HepG2 (cell line): Measurements from ENCODE around the gene MYO5B.

Experiments
- BCL6 ChIP-seq: IDR thresholded peaks from 2 replicates; pipeline ENCODE4 v1.6.1; 2016; ENCODE audit warnings: missing genetic modification reagents, missing compliant biosample characterization
- CTCF ChIP-seq: sonication (generic); formaldehyde crosslinking; IDR thresholded peaks from 2 replicates; pipeline ENCODE4 v1.5.0; 2020; ENCODE audit warnings: mild to moderate bottlenecking, missing genetic modification reagents, moderate library complexity
- EZH2 ChIP-seq: conservative IDR thresholded peaks from 2 replicates; pipeline ENCODE4 v1.6.1; 2012; ENCODE audit warnings: mild to moderate bottlenecking, low read depth, low read length, moderate library complexity
- FOXK1 ChIP-seq: sonication (generic); formaldehyde crosslinking; IDR thresholded peaks from 2 replicates; pipeline ENCODE4 v1.4.0; 2020; ENCODE audit warnings: low read depth, missing genetic modification reagents, borderline replicate concordance
- SP1 ChIP-seq, 2 experiments: fragments of 450-650 bp in 1 of 2; sonication (generic) in 1 of 2; formaldehyde crosslinking in 1 of 2; IDR thresholded peaks; 2 replicates each; pipeline versions ENCODE4 v1.4.0 to v1.6.1; 2016 to 2020; ENCODE audit warnings: missing genetic modification reagents in 1 of 2
- ZBTB49 ChIP-seq: sonication (generic); formaldehyde crosslinking; IDR thresholded peaks from 2 replicates; pipeline ENCODE4 v1.4.0; 2020; ENCODE audit warnings: missing genetic modification reagents, borderline replicate concordance
- ZNF121 ChIP-seq: sonication (generic); formaldehyde crosslinking; IDR thresholded peaks from 2 replicates; pipeline ENCODE4 v1.5.0; 2020; ENCODE audit warnings: mild to moderate bottlenecking, missing genetic modification reagents

GRCh38 chr18:50158866-50159653 lies 35.9 kb downstream of the MYO5B start:
- TF ChIP-seq BCL6 (CRISPR knock-in tag), result no peak
- no peak for TF ChIP-seq EZH2
- no peak for TF ChIP-seq ZNF121 (CRISPR knock-in tag)
- TF ChIP-seq ZBTB49 (CRISPR knock-in tag), result no peak
- no peak for TF ChIP-seq SP1 (IDR thresholded peaks at IDR 0.05)
- TF ChIP-seq SP1 (CRISPR knock-in tag; IDR thresholded peaks at IDR 0.05), result no peak
- no peak for TF ChIP-seq FOXK1 (CRISPR knock-in tag)
- TF ChIP-seq CTCF (CRISPR knock-in tag), result no peak
